A549 (cell line): ENCODE data around the gene CAMKV. TPM values are rescaled to one million over a fixed set of nuclear protein-coding genes. Genes with fewer than 3 reads are reported as not detected.

Experiments used
- ATAC-seq, 2 experiments: fragments of 200-7000 bp in 1 of 2; fragments of >200 bp in 1 of 2; cut with Nextera tagmentation in 1 of 2; cut with Tn5 transposase in 1 of 2; 3 replicates each; pipeline versions ENCODE4 v1.8.0 to v1.9.1; 2018 to 2020; ENCODE audit warnings: mild to moderate bottlenecking in 1 of 2, moderate library complexity in 1 of 2
- CTCF ChIA-PET: fragments of 300-600 bp; sonication (Branson Sonifier 250); formaldehyde crosslinking; extraction: SDS; loops from one replicate; lab custom pipeline; 2021; ENCODE audit warnings: antibody characterized with exemption, inconsistent platforms; lab: Yijun Ruan, JAX
- POLR2A ChIA-PET: fragments of 350-600 bp; formaldehyde crosslinking; extraction: SDS; loops from one replicate; lab custom pipeline; 2021; ENCODE audit warnings: antibody characterized with exemption, inconsistent platforms; lab: Yijun Ruan, JAX
- DNase-seq, 2 experiments: peaks; one replicate each; pipeline versions ENCODE4 v3.0.0 to v3.0.0-alpha.2; 2011 to 2016; ENCODE audit warnings: low read depth in 1 of 2, low spot score in 1 of 2
- FAIRE-seq: peaks from 2 replicates; lab custom pipeline; 2011; peaks lifted over from hg19 to GRCh38; lab: Jason Lieb, UNC
- H3K27ac ChIP-seq, 2 experiments: fragments of >200 bp; sonication (Bioruptor Twin); formaldehyde crosslinking; 3 replicates each; pipeline ENCODE4 v1.5.1; 2016 to 2017
- H3K4me1 ChIP-seq: fragments of >200 bp; sonication (Bioruptor Twin); formaldehyde crosslinking; 3 replicates; pipeline ENCODE4 v1.6.1; 2016
- H3K4me2 ChIP-seq: fragments of >200 bp; sonication (Bioruptor Twin); formaldehyde crosslinking; 3 replicates; pipeline ENCODE4 v1.6.1; 2016
- H3K4me3 ChIP-seq: fragments of >200 bp; sonication (Bioruptor Twin); formaldehyde crosslinking; 3 replicates; pipeline ENCODE4 v1.5.1; 2016
- H3K9me3 ChIP-seq: fragments of >200 bp; sonication (Bioruptor Twin); formaldehyde crosslinking; 3 replicates; pipeline ENCODE4 v1.6.1; 2016
- BHLHE40 ChIP-seq: IDR thresholded peaks from 2 replicates; pipeline ENCODE4 v1.6.1; 2012; ENCODE audit warnings: low read depth, low read length, inconsistent platforms
- CBX2 ChIP-seq: fragments of 200-600 bp; sonication (generic); IDR thresholded peaks from 2 replicates; pipeline ENCODE4 v1.6.1; 2016; ENCODE audit warnings: low read depth, mild to moderate bottlenecking, borderline replicate concordance
- CBX8 ChIP-seq: fragments of 200-600 bp; sonication (generic); IDR thresholded peaks from 2 replicates; pipeline ENCODE4 v1.6.1; 2016
- CEBPB ChIP-seq, 2 experiments: fragments of >200 bp in 1 of 2; sonication (Bioruptor Twin) in 1 of 2; formaldehyde crosslinking in 1 of 2; IDR thresholded peaks; 2 replicates each; pipeline ENCODE4 v1.6.1; 2012 to 2016
- ESRRA ChIP-seq: fragments of 150-350 bp; IDR thresholded peaks from 2 replicates; pipeline ENCODE4 v1.6.1; 2014; ENCODE audit warnings: mild to moderate bottlenecking, low read length, borderline replicate concordance
- FOSL2 ChIP-seq, 2 experiments: fragments of 450-650 bp in 1 of 2; fragments of >200 bp in 1 of 2; sonication (Bioruptor Twin) in 1 of 2; formaldehyde crosslinking; IDR thresholded peaks; 2 replicates each; pipeline versions ENCODE4 v1.5.0 to v1.6.1; 2016 to 2020; ENCODE audit warnings: mild to moderate bottlenecking in 1 of 2, moderate library complexity in 1 of 2
- HOXB13 ChIP-seq: fragments of 250-450 bp; sonication (Bioruptor Pico); IDR thresholded peaks from 2 replicates; pipeline ENCODE4 v1.5.0; 2020; ENCODE audit warnings: low read depth, mild to moderate bottlenecking, moderate library complexity
- JUN ChIP-seq, 2 experiments: fragments of >200 bp; sonication (Bioruptor Twin); formaldehyde crosslinking; IDR thresholded peaks; 2 replicates in 1 of 2; 3 replicates in 1 of 2; pipeline ENCODE4 v1.6.1; 2016 to 2017
- JUNB ChIP-seq: fragments of >200 bp; sonication (Bioruptor Twin); formaldehyde crosslinking; IDR thresholded peaks from 2 replicates; pipeline ENCODE4 v1.6.1; 2016
- KDM1A ChIP-seq: fragments of 200-600 bp; sonication (generic); IDR thresholded peaks from 2 replicates; pipeline ENCODE4 v1.6.1; 2016; ENCODE audit warnings: low read depth, mild to moderate bottlenecking
- KDM5A ChIP-seq: fragments of 200-600 bp; sonication (generic); IDR thresholded peaks from 2 replicates; pipeline ENCODE4 v1.6.1; 2016; ENCODE audit warnings: antibody characterized with exemption, mild to moderate bottlenecking
- MAFK ChIP-seq: fragments of 450-650 bp; IDR thresholded peaks from 2 replicates; pipeline ENCODE4 v1.6.1; 2014; ENCODE audit not compliant: partially characterized antibody
- NFE2L2 ChIP-seq: fragments of 150-350 bp; conservative IDR thresholded peaks from 2 replicates; pipeline ENCODE4 v1.6.1; 2014; ENCODE audit warnings: low read length
- NR3C1 ChIP-seq: fragments of >200 bp; sonication (Bioruptor Twin); formaldehyde crosslinking; IDR thresholded peaks from 3 replicates; pipeline ENCODE4 v1.6.1; 2017
- POLR2A ChIP-seq: IDR thresholded peaks from 2 replicates; pipeline ENCODE4 v1.6.1; 2012; ENCODE audit warnings: mild to moderate bottlenecking, low read length
- POLR2AphosphoS2 ChIP-seq: conservative IDR thresholded peaks from 2 replicates; pipeline ENCODE4 v1.6.1; 2012; ENCODE audit warnings: low read length, improper control_type of control experiment, inconsistent platforms
- RNF2 ChIP-seq: fragments of 200-600 bp; sonication (generic); IDR thresholded peaks from 2 replicates; pipeline ENCODE4 v1.6.1; 2016; ENCODE audit warnings: low read depth, mild to moderate bottlenecking, antibody characterized with exemption, moderate library complexity, borderline replicate concordance
- SMC3 ChIP-seq: fragments of >200 bp; sonication (Bioruptor Twin); formaldehyde crosslinking; IDR thresholded peaks from 3 replicates; pipeline ENCODE4 v1.6.1; 2018; ENCODE audit warnings: inconsistent platforms
- SREBF2 ChIP-seq: fragments of 450-650 bp; IDR thresholded peaks from 2 replicates; pipeline ENCODE4 v1.6.1; 2014; ENCODE audit warnings: mild to moderate bottlenecking, moderate library complexity
- TFCP2L1 ChIP-seq: fragments of 250-450 bp; sonication (Bioruptor Pico); IDR thresholded peaks from 2 replicates; pipeline ENCODE4 v1.5.0; 2021; ENCODE audit warnings: mild to moderate bottlenecking
- TP53 ChIP-seq: fragments of 250-450 bp; sonication (Bioruptor Pico); IDR thresholded peaks from 2 replicates; pipeline ENCODE4 v1.5.0; 2021; ENCODE audit warnings: mild to moderate bottlenecking, moderate library complexity
- ZFP36 ChIP-seq: fragments of 450-650 bp; IDR thresholded peaks from 2 replicates; pipeline ENCODE4 v1.6.1; 2014; ENCODE audit warnings: borderline replicate concordance; ENCODE audit not compliant: partially characterized antibody
- ZSCAN20 ChIP-seq: fragments of 250-450 bp; sonication (Bioruptor Pico); IDR thresholded peaks from 2 replicates; pipeline ENCODE4 v1.8.0; 2022; ENCODE audit warnings: mild to moderate bottlenecking, moderate library complexity
- WGBS: methylation state at CpG from one replicate; pipeline ENCODE4 v1.1.6; 2017; ENCODE audit errors: missing lambda C conversion rate; 5-methylcytosine and 5-hydroxymethylcytosine counted together
- polyA plus RNA-seq, 4 experiments: library from polyadenylated mRNA; depleted of rRNA in 3 of 4; stranded (reverse); fragments of >200 nt; fragmentation: RNase III in 1 of 4; extraction: RNeasy Plus Mini Kit Qiagen cat#74134 plus additional on column Dnase treatment in 1 of 4; gene quantifications; 2 replicates in 3 of 4; 3 replicates in 1 of 4; pipeline ENCODE4 v1.2.3, GENCODE V29; 2011 to 2017
- TF ChIP-seq, protein P1 (sequence below): fragments of 250-450 bp; sonication (Bioruptor Pico); IDR thresholded peaks from 2 replicates; pipeline ENCODE4 v1.5.0; 2021; ENCODE audit warnings: mild to moderate bottlenecking, moderate library complexity, borderline replicate concordance
- TF ChIP-seq, protein P2 (sequence below): fragments of 450-650 bp; IDR thresholded peaks from 2 replicates; pipeline ENCODE4 v1.6.1; 2014; ENCODE audit warnings: antibody characterized with exemption

Gene CAMKV
- polyA plus RNA-seq, 2 of the 4 experiments (the other 2 are of a cell fraction): 0.31 to 0.46 TPM

DNA sequence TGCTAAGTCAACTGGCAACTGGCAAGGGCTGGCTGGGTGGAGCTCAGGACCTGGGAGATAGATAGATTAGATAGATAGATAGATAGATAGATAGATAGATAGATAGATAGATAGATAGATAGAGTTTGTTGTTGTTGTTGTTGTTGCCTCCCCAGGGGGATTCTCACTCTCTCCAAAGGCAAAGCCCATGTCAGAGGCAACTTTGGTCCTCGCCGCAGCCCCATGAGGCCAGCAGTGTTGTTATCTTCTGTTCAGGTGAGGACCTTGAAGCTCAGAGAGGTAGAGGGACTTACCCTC lies 41.4 kb upstream of the CAMKV start:
- 95% methylated on average over 2 of the region's 2 CpGs for WGBS
- ChIA-PET POLR2A (interaction anchor here (0.6 kb wide), 1 partner anchor 11 kb away, joined by 5 read pairs; no protein-coding TSS in a partner anchor), CTCF (interaction anchor here (1.2 to 3.8 kb wide), 3 partner anchors 8 to 71 kb away, joined by 3 to 37 read pairs (median 7); partner anchors contain the start of gene MON1A)
- no peak overlapping the region for H3K4me2 ChIP-seq
- no peak for DNase-seq
- no peak for ATAC-seq
- TF ChIP-seq ZFP36: no peak
- no peak for TF ChIP-seq NR3C1
- TF ChIP-seq, protein P1, sequence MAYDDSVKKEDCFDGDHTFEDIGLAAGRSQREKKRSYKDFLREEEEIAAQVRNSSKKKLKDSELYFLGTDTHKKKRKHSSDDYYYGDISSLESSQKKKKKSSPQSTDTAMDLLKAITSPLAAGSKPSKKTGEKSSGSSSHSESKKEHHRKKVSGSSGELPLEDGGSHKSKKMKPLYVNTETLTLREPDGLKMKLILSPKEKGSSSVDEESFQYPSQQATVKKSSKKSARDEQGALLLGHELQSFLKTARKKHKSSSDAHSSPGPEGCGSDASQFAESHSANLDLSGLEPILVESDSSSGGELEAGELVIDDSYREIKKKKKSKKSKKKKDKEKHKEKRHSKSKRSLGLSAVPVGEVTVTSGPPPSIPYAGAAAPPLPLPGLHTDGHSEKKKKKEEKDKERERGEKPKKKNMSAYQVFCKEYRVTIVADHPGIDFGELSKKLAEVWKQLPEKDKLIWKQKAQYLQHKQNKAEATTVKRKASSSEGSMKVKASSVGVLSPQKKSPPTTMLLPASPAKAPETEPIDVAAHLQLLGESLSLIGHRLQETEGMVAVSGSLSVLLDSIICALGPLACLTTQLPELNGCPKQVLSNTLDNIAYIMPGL (CRISPR knock-in tag): no peak
- TF ChIP-seq NFE2L2: no peak
- no peak for TF ChIP-seq TFCP2L1 (CRISPR knock-in tag)
- no peak for TF ChIP-seq CEBPB (IDR thresholded peaks at IDR 0.05)
- no peak for TF ChIP-seq ZSCAN20 (CRISPR knock-in tag)
- no peak for TF ChIP-seq SREBF2
- TF ChIP-seq CBX2: no peak
- no peak for TF ChIP-seq TP53 (CRISPR knock-in tag)
- TF ChIP-seq FOSL2 (IDR thresholded peaks at IDR 0.05): no peak
- no peak for TF ChIP-seq FOSL2 (CRISPR knock-in tag; IDR thresholded peaks at IDR 0.05)
- TF ChIP-seq MAFK: no peak
- no peak for TF ChIP-seq HOXB13 (CRISPR knock-in tag)
- peaks cover under 1% of the 10 kb centered on the region; the same call in 2 of the 3 replicates for H3K4me1 ChIP-seq
- no peak overlapping the region for H3K4me3 ChIP-seq
- H3K9me3 ChIP-seq: no peaks in the 10 kb centered on the region
- no peak overlapping the region for H3K27ac ChIP-seq
- no peak for FAIRE-seq

DNA sequence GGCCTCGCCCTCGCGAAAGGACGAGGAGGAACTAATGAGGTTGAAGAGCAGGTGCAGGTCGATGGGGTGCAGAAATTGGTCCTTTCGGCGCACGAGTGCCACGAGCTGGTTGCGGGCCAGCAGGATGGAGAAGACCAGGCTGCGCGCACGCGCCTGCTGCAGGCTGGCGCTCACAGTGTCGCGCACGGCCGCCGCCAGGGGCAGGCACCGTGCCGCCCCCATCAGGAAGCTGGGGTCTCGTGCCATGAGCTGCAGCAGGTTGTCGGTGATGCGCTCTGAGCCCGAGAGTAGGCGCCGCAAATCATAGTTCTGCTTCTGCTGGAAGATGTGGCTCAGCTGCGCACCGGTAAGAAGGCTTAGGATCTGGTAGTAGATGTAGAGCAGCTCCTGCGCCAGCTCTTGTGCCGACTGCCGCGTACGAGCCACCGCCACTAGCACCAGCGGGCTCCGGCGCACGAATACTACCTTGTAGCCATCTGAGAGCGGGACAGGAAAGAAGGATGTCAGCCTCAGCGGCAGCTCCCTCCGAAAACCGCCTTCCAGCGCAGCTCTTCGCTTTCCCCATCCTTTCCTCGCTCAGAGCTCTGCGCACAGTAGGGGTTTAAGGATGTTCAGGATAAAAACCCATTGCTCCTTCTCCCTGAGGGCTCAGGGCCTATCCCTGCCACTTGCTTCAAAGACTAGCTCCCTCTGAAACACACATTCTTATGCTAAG lies 40.9 kb upstream of the CAMKV start:
- FAIRE-seq (no peak), ATAC-seq (no peak), DNase-seq (no peak)
- TF ChIP-seq KDM1A (no peak), POLR2AphosphoS2 (no peak), RNF2 (no peak), ZFP36 (no peak), ESRRA (no peak), POLR2A (no peak), CBX8 (no peak), TFCP2L1 (CRISPR knock-in tag) (no peak), KDM5A (no peak), CBX2 (no peak), SMC3 (no peak), JUNB (no peak), JUN (IDR thresholded peaks at IDR 0.05) (no peak), HOXB13 (CRISPR knock-in tag) (no peak), MAFK (no peak), BHLHE40 (no peak), ZSCAN20 (CRISPR knock-in tag) (no peak), FOSL2 (IDR thresholded peaks at IDR 0.05) (no peak), FOSL2 (CRISPR knock-in tag; IDR thresholded peaks at IDR 0.05) (no peak)
- TF ChIP-seq, protein P2, sequence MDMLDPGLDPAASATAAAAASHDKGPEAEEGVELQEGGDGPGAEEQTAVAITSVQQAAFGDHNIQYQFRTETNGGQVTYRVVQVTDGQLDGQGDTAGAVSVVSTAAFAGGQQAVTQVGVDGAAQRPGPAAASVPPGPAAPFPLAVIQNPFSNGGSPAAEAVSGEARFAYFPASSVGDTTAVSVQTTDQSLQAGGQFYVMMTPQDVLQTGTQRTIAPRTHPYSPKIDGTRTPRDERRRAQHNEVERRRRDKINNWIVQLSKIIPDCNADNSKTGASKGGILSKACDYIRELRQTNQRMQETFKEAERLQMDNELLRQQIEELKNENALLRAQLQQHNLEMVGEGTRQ: no peak
- CTCF ChIA-PET: interaction anchor here (1.2 to 3.8 kb wide), 3 partner anchors 8 to 70 kb away, joined by 3 to 37 read pairs (median 7); partner anchors contain the start of gene MON1A
- Histone ChIP-seq H3K4me1 (peaks cover 6% of the 10 kb centered on the region), H3K27ac (no peak overlapping the region), H3K4me2 (no peak overlapping the region), H3K4me3 (no peak overlapping the region), H3K9me3 (no peaks in the 10 kb centered on the region)
- WGBS: 96% methylated on average over 33 of the region's 48 CpGs
- POLR2A ChIA-PET: interaction anchor here (0.6 kb wide), 1 partner anchor 10 kb away, joined by 5 read pairs; no protein-coding TSS in a partner anchor
